ENCODE results near the gene LIN28B. TPM values are rescaled to one million over a fixed set of nuclear protein-coding genes. Genes with fewer than 3 reads are reported as not detected.
"Not testable (repeated sequence)": the region's sequence is repeated elsewhere in the genome, so short reads cannot be mapped to it uniquely, and the experiment has no call there.

LIN28B gene
- polyA plus RNA-seq, 10 donors: 0.06 to 0.23 (median 0.11) TPM; not detected in 1

GRCh38 chr6:104955927-104956730, 778 bp upstream of the LIN28B start:
- DNase-seq: peak in 1 of 3 donors; percentile 43

GRCh38 chr6:104957301-104958177, 632 bp downstream of the LIN28B start:
- DNase-seq: peak in 1 of 3 donors; percentile 37

- DNase-seq: peak in 1 of 3 donors; percentile 36
Measured at GRCh38 chr6:104958178-104959025, 1.5 kb downstream of the LIN28B start.

GRCh38 chr6:104959026-104959858, 2.3 kb downstream of the LIN28B start:
- no peak for DNase-seq

GRCh38 chr6:104969108-104969507, 12.2 kb downstream of the LIN28B start:
- DNase-seq: no peak

GRCh38 chr6:104969785-104970581, 13.1 kb downstream of the LIN28B start:
- DNase-seq: no peak

- no peak for DNase-seq
Measured at GRCh38 chr6:104973404-104973803, 16.5 kb downstream of the LIN28B start.

GRCh38 chr6:104983296-104983695, 26.4 kb downstream of the LIN28B start:
- no peak for DNase-seq

- no peak for DNase-seq
Measured at GRCh38 chr6:104983776-104984175, 26.9 kb downstream of the LIN28B start.

GRCh38 chr6:104984831-104985230, 27.9 kb downstream of the LIN28B start:
- DNase-seq: no peak

GRCh38 chr6:104985875-104986274, 29.0 kb downstream of the LIN28B start:
- not testable (repeated sequence) for DNase-seq

- DNase-seq: no peak
Measured at GRCh38 chr6:104986625-104987024, 29.7 kb downstream of the LIN28B start.

GRCh38 chr6:104987218-104987617, 30.3 kb downstream of the LIN28B start:
- no peak for DNase-seq

GRCh38 chr6:104990085-104990484, 33.2 kb downstream of the LIN28B start:
- DNase-seq: no peak

- not testable (repeated sequence) for DNase-seq
Measured at GRCh38 chr6:104991062-104991461, 34.2 kb downstream of the LIN28B start.

- not testable (repeated sequence) for DNase-seq
Measured at GRCh38 chr6:104993576-104993975, 36.7 kb downstream of the LIN28B start.

GRCh38 chr6:104995989-104996617, 39.2 kb downstream of the LIN28B start:
- DNase-seq: peak; percentile 9 to 23 (median 13)

- no peak for DNase-seq
Measured at GRCh38 chr6:105001063-105001462, 44.2 kb downstream of the LIN28B start.

GRCh38 chr6:105001906-105002305, 45.0 kb downstream of the LIN28B start:
- DNase-seq: no peak
